ENCODE results near the gene SPATC1L. TPM values are rescaled to one million over a fixed set of nuclear protein-coding genes. Genes with fewer than 3 reads are reported as not detected.

The SPATC1L gene
- total and polyA plus RNA-seq, 4 donors: 4.8 to 32.3 (median 13.0) TPM

DNA sequence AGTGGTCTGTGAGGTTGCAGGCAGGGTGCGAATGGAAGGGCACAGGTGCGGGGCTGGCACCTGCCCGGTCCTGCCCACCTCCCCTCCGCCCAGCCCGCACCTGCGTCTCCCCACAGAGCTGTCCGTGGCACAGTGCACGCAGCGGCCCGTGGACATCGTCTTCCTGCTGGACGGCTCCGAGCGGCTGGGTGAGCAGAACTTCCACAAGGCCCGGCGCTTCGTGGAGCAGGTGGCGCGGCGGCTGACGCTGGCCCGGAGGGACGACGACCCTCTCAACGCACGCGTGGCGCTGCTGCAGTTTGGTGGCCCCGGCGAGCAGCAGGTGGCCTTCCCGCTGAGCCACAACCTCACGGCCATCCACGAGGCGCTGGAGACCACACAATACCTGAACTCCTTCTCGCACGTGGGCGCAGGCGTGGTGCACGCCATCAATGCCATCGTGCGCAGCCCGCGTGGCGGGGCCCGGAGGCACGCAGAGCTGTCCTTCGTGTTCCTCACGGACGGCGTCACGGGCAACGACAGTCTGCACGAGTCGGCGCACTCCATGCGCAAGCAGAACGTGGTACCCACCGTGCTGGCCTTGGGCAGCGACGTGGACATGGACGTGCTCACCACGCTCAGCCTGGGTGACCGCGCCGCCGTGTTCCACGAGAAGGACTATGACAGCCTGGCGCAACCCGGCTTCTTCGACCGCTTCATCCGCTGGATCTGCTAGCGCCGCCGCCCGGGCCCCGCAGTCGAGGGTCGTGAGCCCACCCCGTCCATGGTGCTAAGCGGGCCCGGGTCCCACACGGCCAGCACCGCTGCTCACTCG, 52.2 kb downstream of the SPATC1L start:
- Histone ChIP-seq H3K9me3 (ENCODE audit: control insufficient read depth, insufficient read depth, low read length) (no peaks in the 10 kb centered on the region), H3K4me1 (ENCODE audit: control insufficient read depth, insufficient read depth, low read length) (peaks cover 8% of the 10 kb centered on the region), H3K36me3 (ENCODE audit: control insufficient read depth, insufficient read depth, low read length) (peaks cover 8% of the 10 kb centered on the region), H3K27me3 (ENCODE audit: control insufficient read depth, insufficient read depth, low read length) (no peaks in the 10 kb centered on the region), H3K4me3 (ENCODE audit: low read depth, low read length) (no peak overlapping the region), H3K27ac (ENCODE audit: low read depth, low read length) (no peak overlapping the region)
- 96% methylated on average over 81 of the region's 85 CpGs for WGBS (ENCODE audit: insufficient coverage)
- no peak for DNase-seq (ENCODE audit: low read depth in 4 of 6, low spot score in 6 of 6)

DNA sequence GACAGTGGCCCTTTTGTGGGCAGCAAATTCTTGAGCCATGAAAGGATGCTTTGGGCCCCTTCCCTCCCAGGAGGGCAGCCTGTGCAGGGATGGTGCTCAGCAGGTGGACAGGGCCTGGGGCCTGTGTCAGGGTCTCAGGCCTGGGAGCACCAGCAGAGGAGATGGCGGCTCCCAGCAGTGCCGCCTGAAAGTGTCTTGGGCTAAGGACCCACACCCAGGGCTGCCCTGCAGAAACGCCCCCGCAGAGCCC, 52.7 kb downstream of the SPATC1L start:
- WGBS (ENCODE audit: insufficient coverage): 99% methylated on average over 4 of the region's 4 CpGs
- no peaks in the 10 kb centered on the region for H3K27me3 ChIP-seq (ENCODE audit: control insufficient read depth, insufficient read depth, low read length)
- H3K4me3 ChIP-seq (ENCODE audit: low read depth, low read length): no peak overlapping the region

DNA sequence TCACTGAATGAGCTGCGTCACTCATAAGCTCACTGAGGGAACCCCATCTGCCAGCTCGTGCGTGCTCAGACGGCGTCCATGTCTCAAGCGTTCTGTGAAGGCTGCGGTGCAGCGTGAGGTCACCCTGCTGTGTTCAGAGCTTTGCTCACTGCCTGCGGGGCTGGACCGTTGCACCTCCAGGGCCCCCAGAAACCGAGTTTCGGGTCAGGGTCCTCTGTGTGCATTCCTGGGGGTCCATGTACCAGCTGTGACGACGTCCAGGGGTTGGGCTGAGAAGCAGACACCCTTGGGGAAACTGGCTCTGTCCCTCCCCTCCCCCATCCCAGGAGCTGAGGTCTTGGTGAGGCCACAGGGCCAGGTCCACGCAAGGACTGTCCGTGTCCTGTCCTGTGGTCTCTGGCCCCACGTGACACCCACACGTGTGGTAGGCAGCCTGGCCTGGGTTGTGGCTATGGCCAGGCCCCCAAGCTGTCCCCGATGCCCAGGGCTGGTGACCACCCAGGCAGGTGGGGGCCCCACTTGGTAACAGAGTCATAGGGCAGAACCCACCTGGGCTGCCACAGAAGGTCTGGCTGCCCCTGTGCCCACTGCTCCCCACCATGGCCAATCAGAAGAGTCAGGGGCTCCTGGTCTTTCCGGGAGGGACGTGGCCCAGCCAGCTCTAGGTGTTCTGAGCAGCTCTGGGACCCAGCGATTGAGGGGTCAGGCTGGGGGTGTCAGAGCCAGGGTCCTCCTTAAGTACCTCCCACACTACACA, 53.2 kb downstream of the SPATC1L start:
- H3K36me3 ChIP-seq (ENCODE audit: control insufficient read depth, insufficient read depth, low read length): peaks cover 16% of the 10 kb centered on the region
- no peak for DNase-seq (ENCODE audit: low read depth in 4 of 6, low spot score in 6 of 6)
- no peaks in the 10 kb centered on the region for H3K9me3 ChIP-seq (ENCODE audit: control insufficient read depth, insufficient read depth, low read length)
- no peaks in the 10 kb centered on the region for H3K4me1 ChIP-seq (ENCODE audit: control insufficient read depth, insufficient read depth, low read length)
- H3K4me3 ChIP-seq (ENCODE audit: low read depth, low read length): no peak overlapping the region
- WGBS (ENCODE audit: insufficient coverage): 87% methylated on average over 21 of the region's 22 CpGs
- H3K27me3 ChIP-seq (ENCODE audit: control insufficient read depth, insufficient read depth, low read length): no peaks in the 10 kb centered on the region
- no peak overlapping the region for H3K27ac ChIP-seq (ENCODE audit: low read depth, low read length)

More for the DNA sequence above, 52.7 kb downstream of the SPATC1L start:
- Histone ChIP-seq H3K4me1 (ENCODE audit: control insufficient read depth, insufficient read depth, low read length) (peaks cover 4% of the 10 kb centered on the region), H3K36me3 (ENCODE audit: control insufficient read depth, insufficient read depth, low read length) (peaks cover 11% of the 10 kb centered on the region), H3K27ac (ENCODE audit: low read depth, low read length) (no peak overlapping the region), H3K9me3 (ENCODE audit: control insufficient read depth, insufficient read depth, low read length) (no peaks in the 10 kb centered on the region)
- no peak for DNase-seq (ENCODE audit: low read depth in 4 of 6, low spot score in 6 of 6)

DNA sequence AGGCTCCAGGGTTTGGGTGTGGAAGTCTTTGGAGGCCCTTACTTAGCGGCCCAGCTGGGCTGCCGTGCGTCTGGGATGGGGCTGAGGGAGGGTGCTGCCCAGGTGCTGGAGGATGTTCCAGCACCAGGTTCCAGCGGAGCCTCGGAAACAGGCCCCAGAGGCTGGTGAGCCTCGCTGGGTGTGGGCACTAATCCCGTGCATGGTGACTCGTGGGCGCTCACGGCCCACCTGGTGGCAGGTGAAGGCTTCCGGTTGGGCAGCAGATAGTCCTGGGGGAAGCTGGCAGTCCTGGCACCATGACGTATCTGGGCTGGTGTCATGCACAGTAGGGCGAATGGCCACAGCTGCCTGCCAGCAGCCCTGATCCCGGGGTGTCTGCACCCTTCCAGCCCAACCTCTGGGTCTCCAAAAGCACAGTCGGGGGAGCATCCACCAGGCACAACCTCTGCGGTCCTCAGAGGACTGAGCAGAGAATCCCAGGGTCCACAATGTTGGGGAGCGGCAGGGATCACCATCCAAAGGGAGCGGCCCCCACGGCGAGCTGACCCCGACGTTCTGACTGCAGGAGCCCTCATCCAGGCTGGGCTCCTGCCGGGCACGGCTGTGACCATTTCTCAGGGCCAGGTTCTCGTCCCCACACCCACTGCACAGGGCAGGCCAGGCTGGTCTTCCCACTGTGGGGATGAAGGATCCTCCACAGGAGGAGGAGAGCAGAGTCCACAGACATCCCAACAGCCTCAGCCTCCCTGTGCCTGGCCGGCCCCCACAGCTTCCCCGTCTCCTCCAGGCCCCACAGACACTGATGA, 54.2 kb downstream of the SPATC1L start:
- H3K27ac ChIP-seq (ENCODE audit: low read depth, low read length): no peak overlapping the region
- no peak for DNase-seq (ENCODE audit: low read depth in 4 of 6, low spot score in 6 of 6)
- no peaks in the 10 kb centered on the region for H3K4me1 ChIP-seq (ENCODE audit: control insufficient read depth, insufficient read depth, low read length)
- 91% methylated on average over 26 of the region's 27 CpGs for WGBS (ENCODE audit: insufficient coverage)
- H3K9me3 ChIP-seq (ENCODE audit: control insufficient read depth, insufficient read depth, low read length): no peaks in the 10 kb centered on the region
- H3K4me3 ChIP-seq (ENCODE audit: low read depth, low read length): no peak overlapping the region
- H3K36me3 ChIP-seq (ENCODE audit: control insufficient read depth, insufficient read depth, low read length): peaks cover 25% of the 10 kb centered on the region
- H3K27me3 ChIP-seq (ENCODE audit: control insufficient read depth, insufficient read depth, low read length): no peaks in the 10 kb centered on the region

DNA sequence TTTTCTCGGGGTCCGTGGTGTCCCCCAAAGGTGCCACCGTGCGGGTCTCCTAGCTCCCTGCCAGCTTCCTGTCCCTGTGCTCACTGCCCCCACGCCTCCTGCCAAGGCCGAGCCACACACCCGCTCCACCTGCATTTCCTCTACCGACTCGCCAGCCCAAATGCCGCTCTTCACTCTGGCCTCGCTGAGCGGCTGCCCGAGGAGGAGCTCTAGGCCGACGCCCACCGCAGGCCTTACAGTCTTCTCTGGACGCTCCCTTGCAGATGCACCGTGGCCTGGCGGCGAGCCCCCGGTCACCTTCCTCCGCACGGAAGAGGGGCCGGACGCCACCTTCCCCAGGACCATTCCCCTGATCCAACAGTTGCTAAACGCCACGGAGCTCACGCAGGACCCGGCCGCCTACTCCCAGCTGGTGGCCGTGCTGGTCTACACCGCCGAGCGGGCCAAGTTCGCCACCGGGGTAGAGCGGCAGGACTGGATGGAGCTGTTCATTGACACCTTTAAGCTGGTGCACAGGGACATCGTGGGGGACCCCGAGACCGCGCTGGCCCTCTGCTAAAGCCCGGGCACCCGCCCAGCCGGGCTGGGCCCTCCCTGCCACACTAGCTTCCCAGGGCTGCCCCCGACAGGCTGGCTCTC, 55.2 kb downstream of the SPATC1L start:
- Histone ChIP-seq H3K4me1 (ENCODE audit: control insufficient read depth, insufficient read depth, low read length) (no peaks in the 10 kb centered on the region), H3K4me3 (ENCODE audit: low read depth, low read length) (no peak overlapping the region), H3K9me3 (ENCODE audit: control insufficient read depth, insufficient read depth, low read length) (no peaks in the 10 kb centered on the region), H3K36me3 (ENCODE audit: control insufficient read depth, insufficient read depth, low read length) (peaks cover 32% of the 10 kb centered on the region), H3K27ac (ENCODE audit: low read depth, low read length) (no peak overlapping the region), H3K27me3 (ENCODE audit: control insufficient read depth, insufficient read depth, low read length) (no peaks in the 10 kb centered on the region)
- DNase-seq (ENCODE audit: low read depth in 4 of 6, low spot score in 6 of 6): no peak
- 83% methylated on average over 45 of the region's 45 CpGs for WGBS (ENCODE audit: insufficient coverage)

DNA sequence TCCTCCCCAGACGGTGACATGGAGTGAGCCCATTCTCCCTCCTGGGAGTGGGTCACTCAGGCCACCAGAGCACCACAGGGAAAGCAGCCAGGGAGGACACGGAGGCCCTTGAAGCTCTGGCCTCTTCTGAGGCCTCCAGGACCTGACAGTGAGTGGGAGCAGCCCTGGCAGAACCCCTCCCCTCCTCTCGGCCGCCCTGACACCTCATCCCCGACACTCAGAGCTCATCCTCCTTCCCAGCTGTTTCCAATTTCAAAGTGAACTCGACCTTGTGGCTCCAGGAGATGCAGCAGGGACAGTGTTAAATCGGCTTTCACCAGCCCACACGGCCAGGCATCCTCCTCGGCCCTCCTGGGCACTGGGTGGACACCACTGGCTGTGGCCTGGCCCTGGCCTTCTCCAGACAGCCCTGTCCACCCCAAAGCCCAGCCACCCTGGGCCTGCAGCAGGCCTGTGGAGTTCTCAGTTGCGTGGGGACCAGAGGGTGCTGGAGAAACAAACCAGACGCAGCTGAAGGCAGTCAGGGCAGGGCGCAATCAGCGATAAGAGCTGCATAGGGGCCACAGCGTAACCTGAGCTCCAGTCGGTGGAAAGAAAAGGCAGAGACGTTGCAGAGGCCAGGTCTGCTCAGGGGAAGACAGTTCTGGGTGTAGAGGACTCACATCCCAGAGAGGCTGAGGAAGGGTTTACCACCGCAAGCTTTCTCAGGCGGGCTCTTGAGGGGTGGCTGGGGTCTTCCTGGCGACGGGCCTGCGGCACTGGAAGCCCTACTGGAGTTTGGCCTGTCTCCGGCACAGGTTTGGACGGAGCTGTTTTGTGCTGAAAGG, 55.9 kb downstream of the SPATC1L start:
- Histone ChIP-seq H3K4me3 (ENCODE audit: low read depth, low read length) (no peak overlapping the region), H3K4me1 (ENCODE audit: control insufficient read depth, insufficient read depth, low read length) (no peaks in the 10 kb centered on the region), H3K36me3 (ENCODE audit: control insufficient read depth, insufficient read depth, low read length) (peaks cover 32% of the 10 kb centered on the region), H3K27ac (ENCODE audit: low read depth, low read length) (no peak overlapping the region), H3K9me3 (ENCODE audit: control insufficient read depth, insufficient read depth, low read length) (no peaks in the 10 kb centered on the region), H3K27me3 (ENCODE audit: control insufficient read depth, insufficient read depth, low read length) (no peaks in the 10 kb centered on the region)
- DNase-seq (ENCODE audit: low read depth in 4 of 6, low spot score in 6 of 6): no peak
- 75% methylated on average over 23 of the region's 23 CpGs for WGBS (ENCODE audit: insufficient coverage)

DNA sequence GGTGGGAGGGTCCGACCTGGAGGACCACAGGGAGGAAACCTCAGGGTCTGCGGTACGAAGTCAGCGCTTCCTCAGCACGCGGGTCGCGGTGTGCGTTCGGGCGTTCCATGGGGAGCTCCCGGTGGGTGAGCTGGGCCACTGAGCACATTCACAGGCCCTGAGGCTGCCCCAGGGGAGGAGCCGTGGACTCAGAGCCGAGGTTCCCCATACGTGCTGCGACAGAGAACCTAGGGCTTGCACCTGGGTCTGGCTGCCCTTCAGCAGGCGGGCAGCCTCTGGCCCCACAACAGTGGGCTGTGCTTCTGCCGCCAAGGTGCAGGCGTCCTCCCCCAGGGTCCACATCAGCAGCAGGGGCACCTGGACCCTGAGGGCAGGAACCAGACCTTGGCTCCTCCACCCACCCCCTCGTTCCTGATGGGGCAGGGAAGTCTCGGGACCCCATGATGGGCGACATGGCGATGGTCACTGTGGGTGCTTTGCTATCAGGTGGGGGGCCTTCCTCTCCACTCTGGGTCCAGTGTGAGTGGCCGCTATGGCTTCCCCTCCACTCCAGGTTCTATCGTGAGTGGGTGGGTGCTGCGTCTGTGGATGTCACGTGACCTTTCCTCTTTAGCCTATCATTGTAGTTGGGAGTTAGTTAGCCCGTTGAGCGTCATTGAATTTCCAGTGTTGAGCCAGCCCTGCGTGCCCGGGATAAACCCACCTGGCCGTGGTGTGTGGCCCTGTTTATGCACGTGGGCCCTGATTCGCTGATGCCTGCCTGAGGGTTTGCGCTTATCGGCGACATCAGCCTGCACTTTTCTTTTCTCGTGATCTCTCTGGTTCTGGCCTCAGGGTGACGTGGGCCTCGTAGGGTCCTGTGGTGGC, 56.8 kb downstream of the SPATC1L start:
- Histone ChIP-seq H3K36me3 (ENCODE audit: control insufficient read depth, insufficient read depth, low read length) (peaks cover 32% of the 10 kb centered on the region), H3K4me1 (ENCODE audit: control insufficient read depth, insufficient read depth, low read length) (no peaks in the 10 kb centered on the region), H3K9me3 (ENCODE audit: control insufficient read depth, insufficient read depth, low read length) (no peaks in the 10 kb centered on the region), H3K27me3 (ENCODE audit: control insufficient read depth, insufficient read depth, low read length) (no peaks in the 10 kb centered on the region), H3K27ac (ENCODE audit: low read depth, low read length) (no peak overlapping the region), H3K4me3 (ENCODE audit: low read depth, low read length) (no peak overlapping the region)
- WGBS (ENCODE audit: insufficient coverage): 90% methylated on average over 32 of the region's 40 CpGs
- no peak for DNase-seq (ENCODE audit: low read depth in 4 of 6, low spot score in 6 of 6)

DNA sequence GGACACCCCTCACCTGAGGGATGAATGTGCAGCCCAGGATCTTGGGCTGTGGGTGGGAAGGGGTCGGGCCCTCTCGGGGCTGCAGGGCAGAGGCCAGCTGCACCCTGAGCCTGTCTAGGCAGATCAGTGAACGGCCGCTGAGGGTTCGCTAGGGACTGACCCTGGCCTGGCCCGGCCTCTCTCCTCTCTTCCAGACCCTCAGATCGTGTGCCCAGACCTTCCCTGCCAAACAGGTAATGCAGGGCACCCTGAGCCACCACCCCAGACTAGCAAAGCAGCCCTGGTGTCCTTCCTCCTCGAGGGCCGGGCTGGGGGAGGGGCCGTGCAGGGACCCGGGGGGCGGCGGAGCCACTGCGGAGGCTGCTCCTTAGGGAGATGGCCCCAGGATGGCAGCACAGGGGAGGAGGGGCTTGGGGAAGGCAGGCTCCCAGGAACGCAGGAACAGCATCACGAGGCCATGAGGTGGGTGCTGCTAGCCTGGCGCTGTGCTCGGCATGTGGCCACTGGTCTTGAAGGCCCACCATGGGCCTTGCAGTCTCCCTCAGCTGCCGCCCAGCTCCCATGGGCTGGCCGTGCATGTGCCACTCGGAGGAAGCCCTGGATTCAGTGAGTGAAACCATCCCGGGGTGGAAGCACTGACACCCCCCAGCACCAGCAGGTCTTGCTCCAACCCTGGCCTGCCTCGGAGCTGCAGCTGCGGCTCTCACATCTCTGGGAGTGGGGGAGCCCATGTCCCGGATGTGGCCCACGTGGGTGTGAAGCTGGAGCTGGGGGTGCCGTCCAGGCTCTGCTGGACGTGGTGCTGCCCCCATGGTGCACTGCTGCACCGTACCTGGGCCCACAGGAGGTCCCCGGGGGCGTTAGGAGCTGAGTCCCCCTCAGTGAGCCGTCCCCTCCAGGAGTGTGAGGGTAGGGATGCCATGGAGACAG, 57.7 kb downstream of the SPATC1L start:
- H3K4me3 ChIP-seq (ENCODE audit: low read depth, low read length): no peak overlapping the region
- no peaks in the 10 kb centered on the region for H3K27me3 ChIP-seq (ENCODE audit: control insufficient read depth, insufficient read depth, low read length)
- no peak overlapping the region for H3K27ac ChIP-seq (ENCODE audit: low read depth, low read length)
- no peaks in the 10 kb centered on the region for H3K4me1 ChIP-seq (ENCODE audit: control insufficient read depth, insufficient read depth, low read length)
- H3K9me3 ChIP-seq (ENCODE audit: control insufficient read depth, insufficient read depth, low read length): no peaks in the 10 kb centered on the region
- 86% methylated on average over 30 of the region's 32 CpGs for WGBS (ENCODE audit: insufficient coverage)
- H3K36me3 ChIP-seq (ENCODE audit: control insufficient read depth, insufficient read depth, low read length): peaks cover 35% of the 10 kb centered on the region
- DNase-seq (ENCODE audit: low read depth in 4 of 6, low spot score in 6 of 6): no peak
